GM21367 (cell line): Measurements from ENCODE around the gene PRKAG2.

Experiments used
- ATAC-seq: cut with Tn5 transposase; IDR thresholded peaks from one replicate; pipeline ENCODE4 v1.9.1; 2021; ENCODE audit not compliant: unreplicated experiment

PRKAG2 gene

GRCh38 chr7:151821226-151821625, 55.7 kb downstream of the PRKAG2 start:
- no peak for ATAC-seq

- no peak for ATAC-seq
These were observed 56.3 kb downstream of the PRKAG2 start for GRCh38 chr7:151820491-151821105.

GRCh38 chr7:151819866-151820265, 57.0 kb downstream of the PRKAG2 start:
- ATAC-seq: no peak

GRCh38 chr7:151818674-151819519, 58.0 kb downstream of the PRKAG2 start:
- ATAC-seq: no peak

GRCh38 chr7:151817981-151818673, 58.8 kb downstream of the PRKAG2 start:
- no peak for ATAC-seq

- ATAC-seq: no peak
These were observed 59.6 kb downstream of the PRKAG2 start for GRCh38 chr7:151817315-151817690.

- ATAC-seq: no peak
These were observed 60.2 kb downstream of the PRKAG2 start for GRCh38 chr7:151816562-151817314.

GRCh38 chr7:151815419-151815818, 61.5 kb downstream of the PRKAG2 start:
- ATAC-seq: no peak

GRCh38 chr7:151814400-151815009, 62.4 kb downstream of the PRKAG2 start:
- ATAC-seq: no peak

- ATAC-seq: no peak
These were observed 62.9 kb downstream of the PRKAG2 start for GRCh38 chr7:151813997-151814396.

GRCh38 chr7:151813445-151813844, 63.5 kb downstream of the PRKAG2 start:
- ATAC-seq: no peak

GRCh38 chr7:151812967-151813366, 63.9 kb downstream of the PRKAG2 start:
- no peak for ATAC-seq

- ATAC-seq: no peak
These were observed 66.3 kb downstream of the PRKAG2 start for GRCh38 chr7:151810441-151811232.

- no peak for ATAC-seq
These were observed 67.1 kb downstream of the PRKAG2 start for GRCh38 chr7:151809864-151810170.

- ATAC-seq: no peak
These were observed 67.6 kb downstream of the PRKAG2 start for GRCh38 chr7:151809146-151809863.

- ATAC-seq: no peak
These were observed 68.3 kb downstream of the PRKAG2 start for GRCh38 chr7:151808400-151809145.

GRCh38 chr7:151807846-151808245, 69.1 kb downstream of the PRKAG2 start:
- no peak for ATAC-seq

GRCh38 chr7:151806952-151807775, 69.8 kb downstream of the PRKAG2 start:
- ATAC-seq: no peak
